HepG2 (cell line): Measurements from ENCODE around the gene NACC2. TPM values are rescaled to one million over a fixed set of nuclear protein-coding genes. Genes with fewer than 3 reads are reported as not detected.

Experiments
- AGO1 ChIP-seq: fragments of 200-400 bp; formaldehyde crosslinking; IDR thresholded peaks from 2 replicates; pipeline ENCODE4 v1.6.1; 2017; ENCODE audit warnings: mild to moderate bottlenecking, low read depth, low read length, moderate library complexity; ENCODE audit not compliant: poor library complexity, severe bottlenecking
- ARNTL ChIP-seq: sonication (generic); formaldehyde crosslinking; IDR thresholded peaks from 2 replicates; pipeline ENCODE4 v1.4.0; 2020; ENCODE audit warnings: mild to moderate bottlenecking, missing genetic modification reagents
- E2F5 ChIP-seq: sonication (generic); formaldehyde crosslinking; conservative IDR thresholded peaks from 2 replicates; pipeline ENCODE4 v1.4.0; 2020; ENCODE audit warnings: missing genetic modification reagents
- FOXJ3 ChIP-seq: sonication (generic); formaldehyde crosslinking; IDR thresholded peaks from 2 replicates; pipeline ENCODE4 v1.4.0; 2020; ENCODE audit warnings: missing genetic modification reagents, mild to moderate bottlenecking, borderline replicate concordance
- KDM1A ChIP-seq: IDR thresholded peaks from 2 replicates; pipeline ENCODE4 v1.6.1; 2016; ENCODE audit warnings: missing compliant biosample characterization
- KDM6A ChIP-seq: IDR thresholded peaks from 2 replicates; pipeline ENCODE4 v1.6.1; 2016; ENCODE audit warnings: low read depth
- NFIB ChIP-seq: sonication (generic); formaldehyde crosslinking; IDR thresholded peaks from 2 replicates; pipeline ENCODE4 v1.9.0; 2021; ENCODE audit warnings: missing genetic modification reagents, mild to moderate bottlenecking, borderline replicate concordance
- POLR2G ChIP-seq: fragments of 200-400 bp; formaldehyde crosslinking; IDR thresholded peaks from 2 replicates; pipeline ENCODE4 v1.6.1; 2018; ENCODE audit warnings: mild to moderate bottlenecking, low read depth, low read length, moderate library complexity
- SP140L ChIP-seq: sonication (generic); formaldehyde crosslinking; IDR thresholded peaks from 2 replicates; pipeline ENCODE4 v1.4.0; 2020; ENCODE audit warnings: missing genetic modification reagents, borderline replicate concordance
- ZNF20 ChIP-seq: sonication (generic); formaldehyde crosslinking; IDR thresholded peaks from 2 replicates; pipeline ENCODE4 v1.4.0; 2020; ENCODE audit warnings: mild to moderate bottlenecking, moderate library complexity, missing genetic modification reagents
- ZNF383 ChIP-seq: sonication (generic); formaldehyde crosslinking; IDR thresholded peaks from 2 replicates; pipeline ENCODE4 v1.4.0; 2020; ENCODE audit warnings: missing genetic modification reagents, mild to moderate bottlenecking, borderline replicate concordance
- ZNF629 ChIP-seq: sonication (generic); formaldehyde crosslinking; conservative IDR thresholded peaks from 2 replicates; pipeline ENCODE4 v1.5.0; 2020; ENCODE audit warnings: missing genetic modification reagents
- polyA plus RNA-seq, 8 experiments: library from polyadenylated mRNA; depleted of rRNA in 3 of 8; stranded (reverse) in 7 of 8; unstranded in 1 of 8; fragments of >200 nt; fragmentation: Illumina TruSeq in 4 of 8; extraction: Trizol in 4 of 8; gene quantifications; 2 replicates each; pipeline versions ENCODE4 v1.2.1 to v1.2.3, GENCODE V29; 2011 to 2016; ENCODE audit warnings: low read depth in 4 of 8, missing spikeins in 1 of 8, mixed read lengths in 1 of 8; ENCODE audit not compliant: insufficient read depth in 1 of 8
- total RNA-seq, 5 experiments: library from RNA; depleted of rRNA; stranded (reverse); fragments of >200 nt; fragmentation: Illumina TruSeq; extraction: Trizol; gene quantifications; 2 replicates each; pipeline ENCODE4 v1.2.3, GENCODE V29; 2016; ENCODE audit warnings: low read depth in 1 of 5
- TF ChIP-seq, protein P1 (sequence below): sonication (generic); formaldehyde crosslinking; IDR thresholded peaks from 2 replicates; pipeline ENCODE4 v1.9.0; 2021; ENCODE audit warnings: mild to moderate bottlenecking, missing genetic modification reagents
- TF ChIP-seq, protein P2 (sequence below): sonication (generic); formaldehyde crosslinking; IDR thresholded peaks from 2 replicates; pipeline ENCODE4 v1.5.1; 2020; ENCODE audit warnings: missing genetic modification reagents, mild to moderate bottlenecking, borderline replicate concordance
- TF ChIP-seq, protein P3 (sequence below): sonication (generic); formaldehyde crosslinking; IDR thresholded peaks from 2 replicates; pipeline ENCODE4 v1.5.0; 2020; ENCODE audit warnings: missing genetic modification reagents, mild to moderate bottlenecking, borderline replicate concordance
- TF ChIP-seq, protein P4 (sequence below): sonication (generic); formaldehyde crosslinking; IDR thresholded peaks from 2 replicates; pipeline ENCODE4 v1.5.1; 2020; ENCODE audit warnings: missing genetic modification reagents, mild to moderate bottlenecking, borderline replicate concordance

The NACC2 gene
- total and polyA plus RNA-seq, 2 of the 13 experiments (the other 11 are each of a cell fraction or from before 2014, with no cell fraction given): 5.9 to 12.3 TPM

DNA sequence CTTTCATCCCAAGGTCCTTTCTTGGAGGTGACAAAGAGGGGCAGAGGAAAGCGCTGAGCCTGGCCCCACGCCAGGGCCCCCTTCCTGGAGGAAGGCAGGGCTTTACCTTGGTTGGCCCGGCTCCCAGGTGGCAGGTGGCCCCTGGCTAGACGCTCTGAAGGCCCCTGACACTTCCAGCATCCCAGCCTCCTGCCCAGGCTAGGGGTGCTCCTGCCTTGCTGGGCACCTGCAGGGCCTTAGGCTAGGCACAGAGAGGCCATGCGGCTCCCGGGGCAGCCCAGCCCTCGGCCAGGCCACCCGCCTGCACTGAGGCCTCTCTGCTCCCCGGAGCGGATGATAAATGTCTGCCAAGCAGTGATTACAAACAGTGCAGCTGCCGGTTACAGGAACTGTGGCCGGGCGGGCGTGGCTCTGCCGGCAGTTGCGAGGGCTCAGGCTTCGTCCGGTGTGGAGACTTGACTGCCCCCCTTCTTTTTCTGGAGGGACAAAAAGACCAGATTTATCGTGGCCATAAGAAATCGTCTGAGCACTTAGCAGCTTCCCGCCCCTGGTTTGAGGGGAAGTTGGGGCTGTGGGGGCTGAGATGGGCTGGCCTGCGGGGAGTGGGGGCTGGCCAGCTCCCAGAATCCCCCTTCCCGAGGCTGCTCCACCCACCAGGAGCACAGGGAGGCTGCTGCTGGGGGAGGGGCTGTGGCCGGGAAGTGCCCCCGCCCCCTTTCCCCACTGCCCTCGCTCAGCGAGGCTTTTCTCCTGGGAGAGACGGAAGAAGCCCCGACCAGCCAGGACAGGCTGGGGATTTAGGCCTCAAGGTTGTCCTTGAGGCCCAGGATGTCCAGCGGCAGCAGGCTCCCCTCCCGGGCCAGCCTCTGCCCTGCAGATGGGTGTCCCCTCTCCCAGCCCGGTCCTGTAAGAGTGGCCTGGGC, 102.3 kb downstream of the NACC2 start (continued):
- TF ChIP-seq POLR2G (peak; percentile 81), E2F5 (CRISPR knock-in tag) (no peak), FOXJ3 (CRISPR knock-in tag) (no peak), ARNTL (CRISPR knock-in tag) (no peak), KDM6A (peak; percentile 40; the same call in 1 of the 2 replicates), SP140L (CRISPR knock-in tag) (peak; percentile 17; the same call in 1 of the 2 replicates), NFIB (CRISPR knock-in tag) (no peak), ZNF383 (no peak), AGO1 (no peak), ZNF20 (no peak), KDM1A (CRISPR knock-in tag) (no peak), ZNF629 (no peak)
- TF ChIP-seq, protein P1, sequence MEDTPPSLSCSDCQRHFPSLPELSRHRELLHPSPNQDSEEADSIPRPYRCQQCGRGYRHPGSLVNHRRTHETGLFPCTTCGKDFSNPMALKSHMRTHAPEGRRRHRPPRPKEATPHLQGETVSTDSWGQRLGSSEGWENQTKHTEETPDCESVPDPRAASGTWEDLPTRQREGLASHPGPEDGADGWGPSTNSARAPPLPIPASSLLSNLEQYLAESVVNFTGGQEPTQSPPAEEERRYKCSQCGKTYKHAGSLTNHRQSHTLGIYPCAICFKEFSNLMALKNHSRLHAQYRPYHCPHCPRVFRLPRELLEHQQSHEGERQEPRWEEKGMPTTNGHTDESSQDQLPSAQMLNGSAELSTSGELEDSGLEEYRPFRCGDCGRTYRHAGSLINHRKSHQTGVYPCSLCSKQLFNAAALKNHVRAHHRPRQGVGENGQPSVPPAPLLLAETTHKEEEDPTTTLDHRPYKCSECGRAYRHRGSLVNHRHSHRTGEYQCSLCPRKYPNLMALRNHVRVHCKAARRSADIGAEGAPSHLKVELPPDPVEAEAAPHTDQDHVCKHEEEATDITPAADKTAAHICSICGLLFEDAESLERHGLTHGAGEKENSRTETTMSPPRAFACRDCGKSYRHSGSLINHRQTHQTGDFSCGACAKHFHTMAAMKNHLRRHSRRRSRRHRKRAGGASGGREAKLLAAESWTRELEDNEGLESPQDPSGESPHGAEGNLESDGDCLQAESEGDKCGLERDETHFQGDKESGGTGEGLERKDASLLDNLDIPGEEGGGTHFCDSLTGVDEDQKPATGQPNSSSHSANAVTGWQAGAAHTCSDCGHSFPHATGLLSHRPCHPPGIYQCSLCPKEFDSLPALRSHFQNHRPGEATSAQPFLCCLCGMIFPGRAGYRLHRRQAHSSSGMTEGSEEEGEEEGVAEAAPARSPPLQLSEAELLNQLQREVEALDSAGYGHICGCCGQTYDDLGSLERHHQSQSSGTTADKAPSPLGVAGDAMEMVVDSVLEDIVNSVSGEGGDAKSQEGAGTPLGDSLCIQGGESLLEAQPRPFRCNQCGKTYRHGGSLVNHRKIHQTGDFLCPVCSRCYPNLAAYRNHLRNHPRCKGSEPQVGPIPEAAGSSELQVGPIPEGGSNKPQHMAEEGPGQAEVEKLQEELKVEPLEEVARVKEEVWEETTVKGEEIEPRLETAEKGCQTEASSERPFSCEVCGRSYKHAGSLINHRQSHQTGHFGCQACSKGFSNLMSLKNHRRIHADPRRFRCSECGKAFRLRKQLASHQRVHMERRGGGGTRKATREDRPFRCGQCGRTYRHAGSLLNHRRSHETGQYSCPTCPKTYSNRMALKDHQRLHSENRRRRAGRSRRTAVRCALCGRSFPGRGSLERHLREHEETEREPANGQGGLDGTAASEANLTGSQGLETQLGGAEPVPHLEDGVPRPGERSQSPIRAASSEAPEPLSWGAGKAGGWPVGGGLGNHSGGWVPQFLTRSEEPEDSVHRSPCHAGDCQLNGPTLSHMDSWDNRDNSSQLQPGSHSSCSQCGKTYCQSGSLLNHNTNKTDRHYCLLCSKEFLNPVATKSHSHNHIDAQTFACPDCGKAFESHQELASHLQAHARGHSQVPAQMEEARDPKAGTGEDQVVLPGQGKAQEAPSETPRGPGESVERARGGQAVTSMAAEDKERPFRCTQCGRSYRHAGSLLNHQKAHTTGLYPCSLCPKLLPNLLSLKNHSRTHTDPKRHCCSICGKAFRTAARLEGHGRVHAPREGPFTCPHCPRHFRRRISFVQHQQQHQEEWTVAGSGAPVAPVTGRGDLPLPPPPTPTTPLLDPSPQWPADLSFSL (CRISPR knock-in tag): no peak
- TF ChIP-seq, protein P2, sequence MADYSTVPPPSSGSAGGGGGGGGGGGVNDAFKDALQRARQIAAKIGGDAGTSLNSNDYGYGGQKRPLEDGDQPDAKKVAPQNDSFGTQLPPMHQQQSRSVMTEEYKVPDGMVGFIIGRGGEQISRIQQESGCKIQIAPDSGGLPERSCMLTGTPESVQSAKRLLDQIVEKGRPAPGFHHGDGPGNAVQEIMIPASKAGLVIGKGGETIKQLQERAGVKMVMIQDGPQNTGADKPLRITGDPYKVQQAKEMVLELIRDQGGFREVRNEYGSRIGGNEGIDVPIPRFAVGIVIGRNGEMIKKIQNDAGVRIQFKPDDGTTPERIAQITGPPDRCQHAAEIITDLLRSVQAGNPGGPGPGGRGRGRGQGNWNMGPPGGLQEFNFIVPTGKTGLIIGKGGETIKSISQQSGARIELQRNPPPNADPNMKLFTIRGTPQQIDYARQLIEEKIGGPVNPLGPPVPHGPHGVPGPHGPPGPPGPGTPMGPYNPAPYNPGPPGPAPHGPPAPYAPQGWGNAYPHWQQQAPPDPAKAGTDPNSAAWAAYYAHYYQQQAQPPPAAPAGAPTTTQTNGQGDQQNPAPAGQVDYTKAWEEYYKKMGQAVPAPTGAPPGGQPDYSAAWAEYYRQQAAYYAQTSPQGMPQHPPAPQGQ (CRISPR knock-in tag): no peak
- TF ChIP-seq, protein P3, sequence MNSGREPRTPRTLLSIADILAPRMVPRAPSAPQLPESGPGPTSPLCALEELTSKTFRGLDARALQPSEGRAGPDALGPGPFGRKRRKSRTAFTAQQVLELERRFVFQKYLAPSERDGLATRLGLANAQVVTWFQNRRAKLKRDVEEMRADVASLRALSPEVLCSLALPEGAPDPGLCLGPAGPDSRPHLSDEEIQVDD (CRISPR knock-in tag): no peak
- TF ChIP-seq, protein P4, sequence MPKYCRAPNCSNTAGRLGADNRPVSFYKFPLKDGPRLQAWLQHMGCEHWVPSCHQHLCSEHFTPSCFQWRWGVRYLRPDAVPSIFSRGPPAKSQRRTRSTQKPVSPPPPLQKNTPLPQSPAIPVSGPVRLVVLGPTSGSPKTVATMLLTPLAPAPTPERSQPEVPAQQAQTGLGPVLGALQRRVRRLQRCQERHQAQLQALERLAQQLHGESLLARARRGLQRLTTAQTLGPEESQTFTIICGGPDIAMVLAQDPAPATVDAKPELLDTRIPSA: no peak
